Measurements from ENCODE around the gene LENG9. TPM values are rescaled to one million over a fixed set of nuclear protein-coding genes. Genes with fewer than 3 reads are reported as not detected.

LENG9 gene
- total RNA-seq, 1 donor from 2014 or later, result 3.9 TPM

- DNase-seq (ENCODE audit: extremely low spot score, unreplicated experiment), result no peak
- Mint-ChIP-seq H3K9me3 (no peaks in the 10 kb centered on the region), H3K4me3 (no peak overlapping the region), H3K36me3 (no peaks in the 10 kb centered on the region), H3K27me3 (peaks cover 37% of the 10 kb centered on the region), H3K27ac (no peak overlapping the region), H3K4me1 (ENCODE audit: unreplicated experiment) (no peaks in the 10 kb centered on the region)
- no peak for TF ChIP-seq CTCF (conservative IDR thresholded peaks at IDR 0.05)
Observed at GRCh38 chr19:54425382-54425723, 38.2 kb downstream of the LENG9 start.

GRCh38 chr19:54424660-54425381, 38.8 kb downstream of the LENG9 start:
- H3K4me3 Mint-ChIP-seq, result no peak overlapping the region
- DNase-seq (ENCODE audit: extremely low spot score, unreplicated experiment), result no peak
- no peaks in the 10 kb centered on the region for H3K36me3 Mint-ChIP-seq
- TF ChIP-seq CTCF (conservative IDR thresholded peaks at IDR 0.05), result no peak
- H3K27me3 Mint-ChIP-seq, result peaks cover 39% of the 10 kb centered on the region
- H3K4me1 Mint-ChIP-seq (ENCODE audit: unreplicated experiment), result peaks cover 2% of the 10 kb centered on the region
- no peaks in the 10 kb centered on the region for H3K9me3 Mint-ChIP-seq
- no peak overlapping the region for H3K27ac Mint-ChIP-seq

GRCh38 chr19:54424201-54424600, 39.4 kb downstream of the LENG9 start:
- H3K9me3 Mint-ChIP-seq, result no peaks in the 10 kb centered on the region
- peaks cover 41% of the 10 kb centered on the region for H3K27me3 Mint-ChIP-seq
- no peaks in the 10 kb centered on the region for H3K36me3 Mint-ChIP-seq
- no peak for TF ChIP-seq CTCF (conservative IDR thresholded peaks at IDR 0.05)
- no peak overlapping the region for H3K27ac Mint-ChIP-seq
- no peak overlapping the region for H3K4me3 Mint-ChIP-seq
- DNase-seq (ENCODE audit: extremely low spot score, unreplicated experiment), result no peak
- peaks cover 6% of the 10 kb centered on the region for H3K4me1 Mint-ChIP-seq (ENCODE audit: unreplicated experiment)

- no peak for DNase-seq (ENCODE audit: extremely low spot score, unreplicated experiment)
- Mint-ChIP-seq H3K4me3 (no peak overlapping the region), H3K9me3 (no peaks in the 10 kb centered on the region), H3K4me1 (ENCODE audit: unreplicated experiment) (peaks cover 18% of the 10 kb centered on the region), H3K27ac (no peak overlapping the region), H3K27me3 (peaks cover 50% of the 10 kb centered on the region), H3K36me3 (peaks cover 4% of the 10 kb centered on the region)
- TF ChIP-seq CTCF (conservative IDR thresholded peaks at IDR 0.05), result no peak
Observed at GRCh38 chr19:54422136-54422535, 41.4 kb downstream of the LENG9 start.

- DNase-seq (ENCODE audit: extremely low spot score, unreplicated experiment), result no peak
- H3K4me1 Mint-ChIP-seq (ENCODE audit: unreplicated experiment), result peaks cover 20% of the 10 kb centered on the region
- no peak overlapping the region for H3K27ac Mint-ChIP-seq
- H3K27me3 Mint-ChIP-seq, result peaks cover 50% of the 10 kb centered on the region
- no peak for TF ChIP-seq CTCF (conservative IDR thresholded peaks at IDR 0.05)
- H3K4me3 Mint-ChIP-seq, result no peak overlapping the region
- peaks cover 5% of the 10 kb centered on the region for H3K36me3 Mint-ChIP-seq
- H3K9me3 Mint-ChIP-seq, result no peaks in the 10 kb centered on the region
Observed at GRCh38 chr19:54421521-54421920, 42.1 kb downstream of the LENG9 start.

- Mint-ChIP-seq H3K36me3 (peaks cover 5% of the 10 kb centered on the region), H3K27ac (no peak overlapping the region), H3K9me3 (no peaks in the 10 kb centered on the region), H3K4me1 (ENCODE audit: unreplicated experiment) (peaks cover 20% of the 10 kb centered on the region), H3K4me3 (no peak overlapping the region), H3K27me3 (peaks cover 47% of the 10 kb centered on the region)
- no peak for DNase-seq (ENCODE audit: extremely low spot score, unreplicated experiment)
- no peak for TF ChIP-seq CTCF (conservative IDR thresholded peaks at IDR 0.05)
Observed at GRCh38 chr19:54421169-54421516, 42.4 kb downstream of the LENG9 start.
